CD14-positive monocyte (primary cell): Measurements from ENCODE around the gene CA5A. TPM values are rescaled to one million over a fixed set of nuclear protein-coding genes. Genes with fewer than 3 reads are reported as not detected.
"Not testable (repeated sequence)": the region's sequence is repeated elsewhere in the genome, so short reads cannot be mapped to it uniquely, and the experiment has no call there.

Source experiments
- DNase-seq, 3 donors: peaks; one replicate each; pipeline ENCODE4 v3.0.0-alpha.2; 2011 to 2022
- H2AFZ ChIP-seq: 2 replicates; pipeline ENCODE4 v1.6.0; 2012; ENCODE audit warnings: mild to moderate bottlenecking, low read depth, low read length, inconsistent platforms; ENCODE audit not compliant: insufficient read depth, poor library complexity, severe bottlenecking
- H3K27ac ChIP-seq, 2 donors: 1 replicate in 1 of 2; 2 replicates in 1 of 2; pipeline ENCODE4 v1.5.1; 2012 to 2013; ENCODE audit warnings: low read length in 2 of 2, control low read depth in 1 of 2, inconsistent platforms in 1 of 2, low read depth in 1 of 2, mild to moderate bottlenecking in 1 of 2
- H3K27me3 ChIP-seq, 2 donors: one replicate each; pipeline versions ENCODE4 v1.6.0 to v1.6.1; 2011 to 2013; ENCODE audit warnings: low read length in 2 of 2; ENCODE audit not compliant: control insufficient read depth in 2 of 2, insufficient read depth in 2 of 2
- H3K36me3 ChIP-seq, 2 donors: replicated peaks in 1 of 2; 1 replicate in 1 of 2; 2 replicates in 1 of 2; pipeline versions ENCODE4 v1.5.1 to v1.6.1; 2012 to 2013; ENCODE audit warnings: low read length in 2 of 2, control low read depth in 1 of 2, inconsistent platforms in 1 of 2, mild to moderate bottlenecking in 1 of 2; ENCODE audit not compliant: insufficient read depth in 2 of 2, control insufficient read depth in 1 of 2
- H3K4me1 ChIP-seq, 2 donors: 1 replicate in 1 of 2; 2 replicates in 1 of 2; pipeline versions ENCODE4 v1.5.1 to v1.6.1; 2012 to 2013; ENCODE audit warnings: low read length in 2 of 2, control low read depth in 1 of 2, inconsistent platforms in 1 of 2, mild to moderate bottlenecking in 1 of 2, moderate library complexity in 1 of 2; ENCODE audit not compliant: insufficient read depth in 2 of 2, control insufficient read depth in 1 of 2
- H3K4me2 ChIP-seq: replicated peaks from 2 replicates; pipeline ENCODE3; 2012; ENCODE audit warnings: low read length, moderate library complexity, mild to moderate bottlenecking; ENCODE audit not compliant: poor library complexity, severe bottlenecking; ENCODE audit errors: extremely low read depth
- H3K4me3 ChIP-seq, 3 experiments: fragments of 200-600 bp in 1 of 3; sonication (generic) in 1 of 3; replicated peaks in 1 of 3; 1 replicate in 2 of 3; 2 replicates in 1 of 3; pipeline ENCODE4 v1.5.1; 2011 to 2013; ENCODE audit warnings: low read length in 3 of 3, mild to moderate bottlenecking in 3 of 3, control low read depth in 2 of 3, low read depth in 2 of 3, inconsistent platforms in 1 of 3, moderate library complexity in 1 of 3
- H3K79me2 ChIP-seq: 2 replicates; pipeline ENCODE4 v1.6.0; 2012; ENCODE audit warnings: mild to moderate bottlenecking, control low read depth, inconsistent platforms, low read length, moderate library complexity; ENCODE audit not compliant: insufficient read depth
- H3K9ac ChIP-seq: 2 replicates; pipeline ENCODE4 v1.6.0; 2017; ENCODE audit warnings: low read length, mild to moderate bottlenecking; ENCODE audit not compliant: insufficient read depth, poor library complexity, severe bottlenecking
- H3K9me3 ChIP-seq, 2 donors: replicated peaks in 1 of 2; 1 replicate in 1 of 2; 2 replicates in 1 of 2; pipeline versions ENCODE4 v1.5.1 to v1.6.1; 2012 to 2013; ENCODE audit warnings: low read length in 2 of 2, control low read depth in 1 of 2; ENCODE audit not compliant: control insufficient read depth in 1 of 2, insufficient read depth in 1 of 2
- H4K20me1 ChIP-seq: 2 replicates; pipeline ENCODE4 v1.6.0; 2012; ENCODE audit warnings: mild to moderate bottlenecking, low read length, control low read depth, moderate library complexity; ENCODE audit not compliant: insufficient read depth
- H3K27ac Mint-ChIP-seq, 7 donors: one replicate each; pipeline ENCODE4 v1.8.0; 2020; ENCODE audit warnings: mild to moderate bottlenecking in 7 of 7, mixed read lengths in 7 of 7, moderate library complexity in 6 of 7, inconsistent platforms in 2 of 7
- H3K27me3 Mint-ChIP-seq, 3 donors: one replicate each; pipeline ENCODE4 v1.8.0; 2021 to 2022; ENCODE audit warnings: low read depth in 3 of 3, mild to moderate bottlenecking in 3 of 3, mixed read lengths in 3 of 3, moderate library complexity in 3 of 3, inconsistent platforms in 1 of 3
- H3K36me3 Mint-ChIP-seq, 2 donors: one replicate each; pipeline ENCODE4 v1.8.0; 2020; ENCODE audit warnings: mixed read lengths in 2 of 2, inconsistent platforms in 1 of 2, mild to moderate bottlenecking in 1 of 2
- H3K4me1 Mint-ChIP-seq: one replicate; pipeline ENCODE4 v1.8.0; 2020; ENCODE audit warnings: mild to moderate bottlenecking, mixed read lengths
- H3K4me3 Mint-ChIP-seq, 2 donors: one replicate each; pipeline ENCODE4 v1.8.0; 2020; ENCODE audit warnings: mild to moderate bottlenecking in 2 of 2, mixed read lengths in 2 of 2, moderate library complexity in 1 of 2
- H3K9me3 Mint-ChIP-seq, 7 donors: one replicate each; pipeline ENCODE4 v1.8.0; 2020 to 2022; ENCODE audit warnings: mixed read lengths in 7 of 7, mild to moderate bottlenecking in 6 of 7, moderate library complexity in 6 of 7, inconsistent platforms in 2 of 7
- WGBS: methylation state at CpG from one replicate; pipeline ENCODE4 v1.1.5; 2013; ENCODE audit warnings: missing lambda C conversion rate; ENCODE audit not compliant: insufficient coverage; 5-methylcytosine and 5-hydroxymethylcytosine counted together
- intact Hi-C, 2 donors: fragments of 100-400 bp; cut with micrococcal nuclease; formaldehyde crosslinking; loops; one replicate each; pipeline versions ENCODE4 v1.15.0 to v1.15.1; 2023
- polyA plus RNA-seq, 3 donors: library from polyadenylated mRNA; depleted of rRNA in 1 of 3; unstranded in 2 of 3; stranded (reverse) in 1 of 3; fragments of 300-500 nt in 2 of 3; fragments of >200 nt in 1 of 3; fragmentation: Illumina TruSeq in 2 of 3; gene quantifications; 1 replicate in 2 of 3; 2 replicates in 1 of 3; pipeline ENCODE4 v1.2.3, GENCODE V29; 2012 to 2021
- TF ChIP-seq, protein P1 (sequence below): fragments of 200-600 bp; IDR thresholded peaks from one replicate; pipeline ENCODE4 v1.8.0; 2022; ENCODE audit warnings: antibody characterized with exemption, mild to moderate bottlenecking

CA5A gene
- polyA plus RNA-seq, 3 donors: not detected

GRCh38 chr16:87917503-87917902 lies 18.8 kb downstream of the CA5A start:
- DNase-seq: no peak
- Mint-ChIP-seq H3K36me3 (no peaks in the 10 kb centered on the region), H3K27ac (no peak overlapping the region), H3K9me3 (peaks cover 0 to 4% (median 0%) of the 10 kb centered on the region in 7 donors), H3K27me3 (peaks cover 6 to 10% (median 9%) of the 10 kb centered on the region in 3 donors), H3K4me3 (no peak overlapping the region), H3K4me1 (peaks cover 9% of the 10 kb centered on the region)
- no peaks in the 10 kb centered on the region for H4K20me1 ChIP-seq
- whole genome bisulfite sequencing: 91% methylated on average over 8 of the region's 9 CpGs
- H3K4me3 ChIP-seq: no peak overlapping the region
- TF ChIP-seq, protein P1, sequence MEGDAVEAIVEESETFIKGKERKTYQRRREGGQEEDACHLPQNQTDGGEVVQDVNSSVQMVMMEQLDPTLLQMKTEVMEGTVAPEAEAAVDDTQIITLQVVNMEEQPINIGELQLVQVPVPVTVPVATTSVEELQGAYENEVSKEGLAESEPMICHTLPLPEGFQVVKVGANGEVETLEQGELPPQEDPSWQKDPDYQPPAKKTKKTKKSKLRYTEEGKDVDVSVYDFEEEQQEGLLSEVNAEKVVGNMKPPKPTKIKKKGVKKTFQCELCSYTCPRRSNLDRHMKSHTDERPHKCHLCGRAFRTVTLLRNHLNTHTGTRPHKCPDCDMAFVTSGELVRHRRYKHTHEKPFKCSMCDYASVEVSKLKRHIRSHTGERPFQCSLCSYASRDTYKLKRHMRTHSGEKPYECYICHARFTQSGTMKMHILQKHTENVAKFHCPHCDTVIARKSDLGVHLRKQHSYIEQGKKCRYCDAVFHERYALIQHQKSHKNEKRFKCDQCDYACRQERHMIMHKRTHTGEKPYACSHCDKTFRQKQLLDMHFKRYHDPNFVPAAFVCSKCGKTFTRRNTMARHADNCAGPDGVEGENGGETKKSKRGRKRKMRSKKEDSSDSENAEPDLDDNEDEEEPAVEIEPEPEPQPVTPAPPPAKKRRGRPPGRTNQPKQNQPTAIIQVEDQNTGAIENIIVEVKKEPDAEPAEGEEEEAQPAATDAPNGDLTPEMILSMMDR: no peak
- H3K27ac ChIP-seq: no peak overlapping the region
- H3K9me3 ChIP-seq: no peaks in the 10 kb centered on the region
- H3K4me1 ChIP-seq: peaks cover 0 to 7% of the 10 kb centered on the region in 2 donors
- intact Hi-C loops: no loop called here
- no peak overlapping the region for H2AFZ ChIP-seq
- H3K79me2 ChIP-seq: no peaks in the 10 kb centered on the region
- no peak overlapping the region for H3K9ac ChIP-seq
- no peak overlapping the region for H3K4me2 ChIP-seq
- H3K36me3 ChIP-seq: no peaks in the 10 kb centered on the region
- H3K27me3 ChIP-seq: no peaks in the 10 kb centered on the region

DNA sequence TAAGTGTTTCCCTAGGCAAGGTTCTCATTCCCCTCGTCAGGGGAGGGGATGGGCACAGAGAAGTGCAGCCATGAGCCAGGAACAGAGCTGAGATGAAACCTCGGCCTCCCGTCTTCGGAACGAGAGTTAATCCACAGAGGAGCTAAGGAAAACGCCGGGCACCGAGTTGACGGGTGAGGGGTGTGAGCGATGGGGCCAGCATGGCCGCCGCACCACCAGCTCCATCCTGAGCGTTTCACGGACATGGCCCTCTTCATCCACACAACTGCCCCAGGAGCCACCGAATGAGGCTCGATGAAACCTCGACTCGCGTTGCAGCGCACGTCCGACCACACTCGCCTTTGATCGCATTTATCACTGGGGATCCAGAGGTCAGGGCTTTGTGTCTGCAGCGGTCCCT lies 21.5 kb downstream of the CA5A start:
- DNase-seq: no peak
- WGBS: 96% methylated on average over 24 of the region's 25 CpGs
- Histone ChIP-seq H4K20me1 (no peaks in the 10 kb centered on the region), H3K9me3 (no peaks in the 10 kb centered on the region), H2AFZ (no peak overlapping the region), H3K9ac (no peak overlapping the region), H3K79me2 (no peaks in the 10 kb centered on the region), H3K4me3 (no peak overlapping the region), H3K27ac (no peak overlapping the region), H3K4me1 (peaks cover 0 to 7% of the 10 kb centered on the region in 2 donors), H3K27me3 (no peaks in the 10 kb centered on the region), H3K4me2 (no peak overlapping the region), H3K36me3 (no peaks in the 10 kb centered on the region)
- Mint-ChIP-seq H3K27ac (no peak overlapping the region), H3K4me3 (no peak overlapping the region), H3K27me3 (peaks cover 9 to 15% (median 15%) of the 10 kb centered on the region in 3 donors), H3K9me3 (peaks cover 0 to 4% (median 0%) of the 10 kb centered on the region in 7 donors), H3K36me3 (no peaks in the 10 kb centered on the region), H3K4me1 (peaks cover 11% of the 10 kb centered on the region)
- intact Hi-C loops: no loop called here
- TF ChIP-seq, protein P1: no peak

DNA sequence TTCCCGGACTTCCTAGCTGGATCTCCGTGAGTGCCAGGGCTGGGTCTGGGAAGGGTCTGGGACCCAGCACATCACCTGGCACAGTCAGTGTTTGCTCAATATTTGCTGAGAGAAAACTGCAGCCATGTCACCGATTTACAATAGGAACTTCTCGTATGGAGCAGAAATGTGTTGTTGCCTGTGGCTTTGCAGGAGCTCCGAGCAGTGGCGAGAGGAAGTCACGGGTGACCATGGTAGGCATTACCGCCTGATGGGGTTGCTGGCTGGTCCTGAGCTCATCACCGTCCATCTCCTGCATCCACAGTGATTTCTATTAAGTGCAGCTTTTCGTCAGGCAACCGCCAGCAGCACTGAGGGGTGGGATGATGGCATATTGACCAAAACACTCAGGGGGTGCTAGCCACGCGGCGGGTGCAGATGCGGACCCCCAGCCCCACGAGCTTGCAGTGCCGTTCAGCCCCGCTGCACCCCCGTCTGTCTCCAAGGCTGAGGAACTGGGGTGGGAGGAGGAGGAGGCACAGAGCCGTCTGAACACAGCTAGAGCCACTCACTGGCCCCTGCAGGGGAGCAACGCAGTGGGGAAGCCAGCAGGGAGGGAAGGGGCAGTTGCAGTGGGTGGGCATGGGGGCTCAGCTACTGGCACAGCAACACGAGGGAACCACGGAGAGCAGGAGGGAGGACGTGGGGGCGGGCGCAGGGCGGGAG lies 22.2 kb downstream of the CA5A start:
- H3K4me2 ChIP-seq, H3K4me1 ChIP-seq, H3K27me3 ChIP-seq, intact Hi-C loops, H4K20me1 ChIP-seq, DNase-seq, H3K4me3 Mint-ChIP-seq, H3K9me3 Mint-ChIP-seq, H3K79me2 ChIP-seq, H3K4me3 ChIP-seq, H3K9ac ChIP-seq, H2AFZ ChIP-seq, H3K9me3 ChIP-seq, H3K27ac ChIP-seq, H3K36me3 ChIP-seq, H3K36me3 Mint-ChIP-seq, H3K27ac Mint-ChIP-seq: not testable (repeated sequence)
- H3K4me1 Mint-ChIP-seq: peaks cover 13% of the 10 kb centered on the region
- H3K27me3 Mint-ChIP-seq: peaks cover 8 to 16% (median 15%) of the 10 kb centered on the region in 3 donors
- WGBS: 86% methylated on average over 18 of the region's 27 CpGs
